Gastrocnemius medialis (tissue), 4 donors: ENCODE measurements around the gene WNT3A.

Source experiments
- POLR2A ChIP-seq, 2 donors: fragments of 450-650 bp; IDR thresholded peaks; one replicate each; pipeline ENCODE4 v1.6.1; 2017; ENCODE audit warnings: antibody characterized with exemption in 2 of 2, mild to moderate bottlenecking in 2 of 2, moderate library complexity in 2 of 2
- TF ChIP-seq, protein P1 (sequence below), 5 experiments: fragments of 450-650 bp in 3 of 5; fragments of 200-600 bp in 2 of 5; sonication (generic) in 2 of 5; IDR thresholded peaks in 4 of 5; conservative IDR thresholded peaks in 1 of 5; 1 replicate in 4 of 5; 2 replicates in 1 of 5; pipeline ENCODE4 v1.5.1; 2016 to 2019; ENCODE audit warnings: antibody characterized with exemption in 5 of 5, mild to moderate bottlenecking in 3 of 5, moderate library complexity in 3 of 5

DNA sequence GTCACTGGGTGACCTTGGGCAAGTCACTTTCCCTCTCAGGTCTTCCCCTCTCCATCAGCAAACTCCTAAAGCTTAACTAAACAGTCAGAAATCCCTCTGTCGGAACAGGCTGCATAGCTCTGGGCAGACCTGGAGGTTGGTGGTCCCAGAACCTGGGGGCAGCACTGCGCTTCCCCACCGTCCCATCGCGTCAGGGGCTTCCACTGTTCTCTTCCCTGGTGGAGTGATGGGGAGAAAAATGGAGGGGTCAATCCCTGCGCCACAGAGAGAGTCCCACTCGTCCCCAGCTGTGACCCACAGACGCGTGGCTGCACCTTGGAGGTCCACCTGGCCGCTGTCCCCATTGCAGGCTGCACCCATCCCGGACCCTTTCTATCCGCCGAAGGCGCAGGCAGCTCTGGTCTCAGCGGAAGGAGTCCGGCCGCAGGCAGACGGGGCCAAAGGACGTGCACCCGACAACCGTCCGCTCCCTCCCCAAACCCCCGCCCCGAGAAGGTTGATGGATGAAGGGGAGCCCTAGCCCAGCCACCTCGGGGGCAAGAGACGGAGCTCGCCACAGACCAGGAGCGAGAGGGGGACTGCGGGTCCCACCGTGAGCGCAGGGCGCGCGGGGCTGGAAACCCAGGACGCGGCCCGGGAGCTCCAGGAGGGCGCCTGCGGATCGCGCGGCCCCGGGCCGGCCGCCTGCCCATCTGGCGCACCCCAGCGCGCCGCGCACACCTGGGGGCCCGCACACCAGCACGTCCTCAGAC, 588 bp upstream of the WNT3A start:
- TF ChIP-seq POLR2A (IDR thresholded peaks at IDR 0.05) = no peak
- TF ChIP-seq, protein P1, sequence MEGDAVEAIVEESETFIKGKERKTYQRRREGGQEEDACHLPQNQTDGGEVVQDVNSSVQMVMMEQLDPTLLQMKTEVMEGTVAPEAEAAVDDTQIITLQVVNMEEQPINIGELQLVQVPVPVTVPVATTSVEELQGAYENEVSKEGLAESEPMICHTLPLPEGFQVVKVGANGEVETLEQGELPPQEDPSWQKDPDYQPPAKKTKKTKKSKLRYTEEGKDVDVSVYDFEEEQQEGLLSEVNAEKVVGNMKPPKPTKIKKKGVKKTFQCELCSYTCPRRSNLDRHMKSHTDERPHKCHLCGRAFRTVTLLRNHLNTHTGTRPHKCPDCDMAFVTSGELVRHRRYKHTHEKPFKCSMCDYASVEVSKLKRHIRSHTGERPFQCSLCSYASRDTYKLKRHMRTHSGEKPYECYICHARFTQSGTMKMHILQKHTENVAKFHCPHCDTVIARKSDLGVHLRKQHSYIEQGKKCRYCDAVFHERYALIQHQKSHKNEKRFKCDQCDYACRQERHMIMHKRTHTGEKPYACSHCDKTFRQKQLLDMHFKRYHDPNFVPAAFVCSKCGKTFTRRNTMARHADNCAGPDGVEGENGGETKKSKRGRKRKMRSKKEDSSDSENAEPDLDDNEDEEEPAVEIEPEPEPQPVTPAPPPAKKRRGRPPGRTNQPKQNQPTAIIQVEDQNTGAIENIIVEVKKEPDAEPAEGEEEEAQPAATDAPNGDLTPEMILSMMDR (IDR thresholded peaks at IDR 0.05 in 4 of 5, conservative IDR thresholded peaks at IDR 0.05 in 1 of 5) = no peak
